ENCODE measurements around the gene PRPH2. TPM values are rescaled to one million over a fixed set of nuclear protein-coding genes. Genes with fewer than 3 reads are reported as not detected.

PRPH2 gene
- total RNA-seq, 2 experiments from 2014 or later, result 0.08 to 0.11 TPM

- Histone ChIP-seq H3K4me1 (ENCODE audit: insufficient read depth, low read length) (peaks cover 26% of the 10 kb centered on the region), H3K36me3 (ENCODE audit: insufficient read depth, low read length) (peaks cover 3% of the 10 kb centered on the region), H3K27ac (ENCODE audit: low read depth in 1 of 2, low read length in 2 of 2) (no peak overlapping the region), H3K4me3 (ENCODE audit: low read length) (no peak overlapping the region), H3K27me3 (ENCODE audit: control insufficient read depth in 1 of 2, insufficient read depth in 2 of 2, low read length in 2 of 2) (no peaks in the 10 kb centered on the region), H3K9me3 (ENCODE audit: control insufficient read depth in 1 of 2, insufficient read depth in 1 of 2, low read length in 2 of 2) (no peaks in the 10 kb centered on the region)
- DNase-seq (no peak), ATAC-seq (ENCODE audit: poor library complexity) (no peak)
- Mint-ChIP-seq H3K27ac (no peak overlapping the region), H3K4me1 (ENCODE audit: low read depth) (peaks cover 49% of the 10 kb centered on the region), H3K4me3 (no peak overlapping the region), H3K9me3 (no peaks in the 10 kb centered on the region), H3K27me3 (no peaks in the 10 kb centered on the region), H3K36me3 (ENCODE audit: low read depth) (peaks cover 31% of the 10 kb centered on the region)
- intact Hi-C loops (cut with DNase I, micrococcal nuclease), result no loop called here
- POLR2A ChIA-PET, result interaction anchor here (13.7 kb wide), 1 partner anchor 26 kb away, joined by 1427 read pairs; the partner anchor contains the start of gene BICRAL
- no peak for TF ChIP-seq CTCF (IDR thresholded peaks at IDR 0.05)
- CTCF ChIA-PET, result no interaction called here
Observed at GRCh38 chr6:42751055-42751454, 28.7 kb upstream of the PRPH2 start.

- Histone ChIP-seq H3K27ac (ENCODE audit: low read depth in 1 of 2, low read length in 2 of 2) (peak overlapping the region in 1 of 2 donors; percentile 94), H3K36me3 (ENCODE audit: insufficient read depth, low read length) (peaks cover 3% of the 10 kb centered on the region), H3K9me3 (ENCODE audit: control insufficient read depth in 1 of 2, insufficient read depth in 1 of 2, low read length in 2 of 2) (peaks cover 0 to 23% of the 10 kb centered on the region in 2 experiments), H3K27me3 (ENCODE audit: control insufficient read depth in 1 of 2, insufficient read depth in 2 of 2, low read length in 2 of 2) (no peaks in the 10 kb centered on the region), H3K4me1 (ENCODE audit: insufficient read depth, low read length) (peaks cover 49% of the 10 kb centered on the region), H3K4me3 (ENCODE audit: low read length) (peak overlapping the region; percentile 96)
- Mint-ChIP-seq H3K36me3 (ENCODE audit: low read depth) (peaks cover 36% of the 10 kb centered on the region), H3K4me1 (ENCODE audit: low read depth) (peaks cover 47% of the 10 kb centered on the region), H3K4me3 (peak overlapping the region; percentile 74), H3K27ac (peak overlapping the region; percentile 96), H3K9me3 (peaks cover 2% of the 10 kb centered on the region), H3K27me3 (no peaks in the 10 kb centered on the region)
- no peak for ATAC-seq (ENCODE audit: poor library complexity)
- ChIA-PET POLR2A (interaction anchor here (0.6 to 13.7 kb wide), 9 partner anchors 13 to 680 kb away, joined by 3 to 1427 read pairs (median 32); partner anchors contain the start of genes BICRAL, KLC4, MRPL2 and RPL7L1), CTCF (interaction anchor here (0.9 to 4.4 kb wide), 4 partner anchors 10 to 22 kb away, joined by 3 to 23 read pairs (median 14); no protein-coding TSS in a partner anchor)
- intact Hi-C loops (cut with DNase I, micrococcal nuclease), result loop anchor here in 1 of 2 experiments (10.0 kb wide), 1 partner anchor 76 kb away; no protein-coding TSS in a partner anchor
- DNase-seq, result no peak
- no peak for TF ChIP-seq CTCF (IDR thresholded peaks at IDR 0.05)
Observed at GRCh38 chr6:42748203-42748898, 26.0 kb upstream of the PRPH2 start.

- Histone ChIP-seq H3K9me3 (ENCODE audit: control insufficient read depth in 1 of 2, insufficient read depth in 1 of 2, low read length in 2 of 2) (peaks cover 5 to 34% of the 10 kb centered on the region in 2 experiments), H3K36me3 (ENCODE audit: insufficient read depth, low read length) (peaks cover 3% of the 10 kb centered on the region), H3K27me3 (ENCODE audit: control insufficient read depth in 1 of 2, insufficient read depth in 2 of 2, low read length in 2 of 2) (no peaks in the 10 kb centered on the region), H3K4me1 (ENCODE audit: insufficient read depth, low read length) (peaks cover 43% of the 10 kb centered on the region), H3K27ac (ENCODE audit: low read depth in 1 of 2, low read length in 2 of 2) (peak overlapping the region; percentile 83 to 94), H3K4me3 (ENCODE audit: low read length) (peak overlapping the region; percentile 96)
- Mint-ChIP-seq H3K36me3 (ENCODE audit: low read depth) (peaks cover 40% of the 10 kb centered on the region), H3K4me1 (ENCODE audit: low read depth) (peaks cover 39% of the 10 kb centered on the region), H3K27ac (peak overlapping the region; percentile 96), H3K4me3 (peak overlapping the region; percentile 100), H3K27me3 (no peaks in the 10 kb centered on the region), H3K9me3 (peaks cover 8% of the 10 kb centered on the region)
- TF ChIP-seq CTCF (IDR thresholded peaks at IDR 0.05), result no peak
- POLR2A ChIA-PET, result interaction anchor here (0.5 to 13.7 kb wide), 43 partner anchors 9 to 1675 kb away, joined by 3 to 1427 read pairs (median 8); partner anchors contain the start of genes BICRAL, CNPY3, CUL7 and DNPH1
- ATAC-seq (ENCODE audit: poor library complexity) (peak; percentile 22), DNase-seq (peak; percentile 69 to 92 (median 80))
- CTCF ChIA-PET, result interaction anchor here (0.7 to 4.4 kb wide), 8 partner anchors 8 to 133 kb away, joined by 3 to 23 read pairs (median 6); partner anchors contain the start of gene RPL7L1
- intact Hi-C loops (cut with DNase I, micrococcal nuclease), result loop anchor here (1.0 to 10.0 kb wide), 6 partner anchors 20 to 133 kb away; partner anchors contain the start of genes RPL7L1 (in 2 of the 2) and BICRAL (in 1 of the 2)
Observed at GRCh38 chr6:42746463-42747391, 24.3 kb upstream of the PRPH2 start.

Data from CD4-positive, alpha-beta T cell (primary cell).